ENCODE results near the gene STXBP1. TPM values are rescaled to one million over a fixed set of nuclear protein-coding genes. Genes with fewer than 3 reads are reported as not detected.

Gene STXBP1
- 10 to 100 TPM; 41.0 to 50.4 (median 46.0) TPM for polyA plus RNA-seq (ENCODE audit: insufficient read depth in 1 of 5, insufficient read length in 5 of 5, low replicate concordance in 1 of 5)
- long read RNA-seq, donor 1, transcript STXBP1-212 (1 exons, 2,582 nt) = major isoform, 36 of 39 reads
- long read RNA-seq, donor 1, partial matches to known transcripts = 0 of 39 reads
- long read RNA-seq, donor 1, other reads (novel, unspliced or antisense) = 0 of 39 reads
- long read RNA-seq, donor 2, transcript STXBP1-212 (1 exons, 2,582 nt) = major isoform, 8 of 14 reads
- long read RNA-seq, donor 2, transcript STXBP1-201 (19 exons, 3,765 nt) = minor isoform, 6 of 14 reads
- long read RNA-seq, donor 2, partial matches to known transcripts = 0 of 14 reads
- long read RNA-seq, donor 2, other reads (novel, unspliced or antisense) = 0 of 14 reads
- long read RNA-seq, donor 3, transcript STXBP1-212 (1 exons, 2,582 nt) = major isoform, 38 of 39 reads
- long read RNA-seq, donor 3, partial matches to known transcripts = 0 of 39 reads
- long read RNA-seq, donor 3, other reads (novel, unspliced or antisense) = 0 of 39 reads
- long read RNA-seq, donor 4, transcript STXBP1-212 (1 exons, 2,582 nt) = major isoform, 26 of 28 reads
- long read RNA-seq, donor 4, partial matches to known transcripts = 0 of 28 reads
- long read RNA-seq, donor 4, other reads (novel, unspliced or antisense) = 0 of 28 reads
- long read RNA-seq, donor 5, transcript STXBP1-212 (1 exons, 2,582 nt) = major isoform, 32 of 36 reads
- long read RNA-seq, donor 5, partial matches to known transcripts = 0 of 36 reads
- long read RNA-seq, donor 5, other reads (novel, unspliced or antisense) = 0 of 36 reads
- long read RNA-seq, donor 6, transcript STXBP1-201 (19 exons, 3,765 nt) = minor isoform, 9 of 27 reads
- long read RNA-seq, donor 6, transcript STXBP1-212 (1 exons, 2,582 nt) = major isoform, 17 of 27 reads
- long read RNA-seq, donor 6, partial matches to known transcripts = 0 of 27 reads
- long read RNA-seq, donor 6, other reads (novel, unspliced or antisense) = 0 of 27 reads
- long read RNA-seq, donor 7, transcript STXBP1-212 (1 exons, 2,582 nt) = major isoform, 14 of 18 reads
- long read RNA-seq, donor 7, partial matches to known transcripts = 0 of 18 reads
- long read RNA-seq, donor 7, other reads (novel, unspliced or antisense) = 0 of 18 reads
- long read RNA-seq, donor 8, transcript STXBP1-212 (1 exons, 2,582 nt) = major isoform, 10 of 10 reads
- long read RNA-seq, donor 8, partial matches to known transcripts = 0 of 10 reads
- long read RNA-seq, donor 8, other reads (novel, unspliced or antisense) = 0 of 10 reads

DNA sequence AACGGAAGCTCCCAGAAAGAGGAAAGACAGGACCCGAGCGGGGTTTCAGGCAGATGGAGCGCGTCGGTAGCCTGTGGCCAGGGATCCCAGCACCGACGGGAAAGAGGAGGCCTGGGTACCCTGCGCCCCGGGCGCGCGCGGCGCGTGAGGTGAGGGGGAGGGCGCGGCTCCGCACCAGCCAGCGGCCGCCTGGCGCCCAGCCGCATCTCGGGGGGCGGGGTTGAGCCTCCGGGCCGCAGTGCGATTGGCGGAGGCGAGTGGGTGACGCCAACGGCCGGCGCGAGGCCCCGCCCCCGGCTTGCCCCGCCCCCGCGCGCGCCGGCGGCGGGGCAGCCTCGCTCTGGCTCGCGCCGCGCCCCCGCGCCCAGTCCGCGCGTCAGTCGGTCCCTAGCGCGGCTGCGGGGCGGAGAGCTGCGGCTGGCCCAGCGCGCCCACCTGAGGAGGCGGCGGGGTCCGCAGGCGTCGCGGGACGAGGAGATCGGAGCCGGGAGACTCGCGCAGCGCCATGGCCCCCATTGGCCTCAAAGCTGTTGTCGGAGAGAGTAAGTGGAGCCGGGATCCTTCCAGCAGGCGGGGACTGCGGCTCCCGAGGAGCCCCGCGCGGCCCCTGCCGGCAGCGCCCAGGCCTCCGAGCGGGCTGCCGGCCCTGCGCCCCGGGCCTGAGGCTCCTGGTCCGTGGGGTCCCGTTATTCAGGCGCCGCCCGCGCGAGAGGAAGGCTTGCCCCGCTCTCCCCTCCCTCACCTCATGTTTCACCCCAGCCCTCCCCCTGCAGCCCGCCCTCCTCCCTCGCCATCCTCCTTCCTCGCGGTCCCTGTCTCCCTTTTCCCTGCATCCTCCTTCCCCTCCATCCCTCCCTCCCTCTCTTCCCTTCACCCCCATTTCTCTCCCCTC, at the start of gene STXBP1:
Gene STXBP1 (plus strand): TSS at position 379 of the 892 bp plus-strand sequence. CDS start 127 bp downstream, at position 506.
- peak; percentile 87 to 90 for DNase-seq

DNA sequence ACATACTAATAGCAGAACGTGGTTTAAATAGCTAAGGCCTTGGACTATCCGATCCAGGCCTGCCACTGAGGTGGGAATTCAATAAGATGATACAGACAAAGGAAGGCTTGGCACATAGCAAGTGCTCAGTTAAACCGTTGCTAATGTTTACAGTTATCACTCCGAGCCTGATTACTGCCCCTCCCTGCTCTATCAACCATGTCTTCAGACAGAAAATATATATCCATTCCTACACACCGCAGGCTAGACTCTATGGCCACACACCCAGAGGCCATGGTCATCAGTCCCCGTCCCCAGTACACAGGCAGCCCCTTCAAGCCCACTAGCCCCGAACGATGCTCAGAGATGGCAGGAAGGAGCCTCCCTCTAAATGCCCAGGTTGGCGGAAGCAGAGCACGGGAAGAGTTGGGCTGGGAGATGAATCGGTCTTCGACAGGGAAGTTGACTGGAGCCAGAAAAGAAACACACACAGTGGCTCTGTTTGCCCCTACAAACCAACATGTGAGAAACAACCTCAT, 49.7 kb upstream of the STXBP1 start:
- no peak for DNase-seq

DNA sequence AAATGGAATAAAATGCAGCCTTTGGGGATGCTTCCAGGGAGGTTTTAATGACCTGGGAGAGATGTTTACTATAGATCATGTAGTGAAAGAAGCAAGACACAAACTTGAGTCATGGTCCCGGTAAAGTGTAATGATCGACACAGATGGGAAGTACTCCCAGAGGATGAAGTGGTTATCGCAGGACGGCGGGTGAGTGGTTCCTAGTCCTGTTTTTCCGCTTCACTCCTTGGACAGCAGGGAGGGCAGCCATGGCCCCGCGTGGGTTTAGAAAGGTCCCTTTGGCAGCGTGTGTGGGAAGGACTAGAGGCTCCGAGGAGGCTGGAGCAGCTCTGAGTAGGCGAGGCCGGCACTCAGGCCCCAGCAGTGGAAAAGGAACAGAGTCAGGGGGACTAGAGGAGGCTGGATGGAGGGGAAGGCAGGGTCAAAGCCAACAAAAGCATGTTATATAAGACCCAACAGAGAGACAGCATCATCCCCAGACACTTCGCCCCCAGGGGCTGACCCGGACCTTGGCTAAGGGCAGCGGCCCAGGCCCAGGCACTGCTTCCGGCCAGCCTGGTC, 49.2 kb upstream of the STXBP1 start:
- no peak for DNase-seq

DNA sequence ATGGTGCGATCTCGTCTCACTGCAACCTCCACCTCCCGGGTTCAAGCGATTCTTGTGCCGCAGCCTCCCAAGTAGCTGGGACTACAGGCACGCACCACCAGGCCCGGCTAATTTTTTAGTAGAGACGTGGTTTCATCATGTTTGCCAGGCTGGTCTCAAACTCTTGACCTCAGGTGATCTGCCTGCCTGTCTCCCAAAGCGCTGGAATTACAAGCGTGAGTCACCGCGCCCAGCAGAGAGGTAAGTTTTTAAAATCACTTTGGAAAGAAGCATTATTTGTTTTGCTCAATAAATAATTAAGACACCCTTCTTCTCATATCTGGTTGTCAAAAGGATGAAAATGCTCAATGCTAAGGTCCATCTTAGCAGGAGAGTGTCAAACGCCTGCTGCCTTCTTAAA, 48.5 kb upstream of the STXBP1 start:
- no peak for DNase-seq

DNA sequence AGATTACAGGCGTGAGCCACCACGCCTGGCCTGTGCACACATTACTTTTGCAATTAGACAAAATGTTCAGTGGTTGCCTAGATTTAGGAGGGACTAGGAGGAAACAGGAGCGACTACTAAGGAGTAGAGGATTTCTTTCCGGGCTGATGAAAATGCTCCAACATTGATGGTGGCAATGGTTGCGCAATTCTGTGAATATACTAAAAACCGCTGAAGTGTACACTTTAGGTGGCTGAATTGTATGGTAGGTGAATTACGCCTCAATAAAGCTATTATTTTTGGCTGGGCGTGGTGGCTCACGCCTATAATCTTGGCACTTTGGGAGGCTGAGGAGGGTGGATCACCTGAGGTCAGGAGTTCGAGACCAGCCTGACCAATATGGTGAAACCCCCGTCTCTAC, 46.8 kb upstream of the STXBP1 start:
- no peak for DNase-seq

DNA sequence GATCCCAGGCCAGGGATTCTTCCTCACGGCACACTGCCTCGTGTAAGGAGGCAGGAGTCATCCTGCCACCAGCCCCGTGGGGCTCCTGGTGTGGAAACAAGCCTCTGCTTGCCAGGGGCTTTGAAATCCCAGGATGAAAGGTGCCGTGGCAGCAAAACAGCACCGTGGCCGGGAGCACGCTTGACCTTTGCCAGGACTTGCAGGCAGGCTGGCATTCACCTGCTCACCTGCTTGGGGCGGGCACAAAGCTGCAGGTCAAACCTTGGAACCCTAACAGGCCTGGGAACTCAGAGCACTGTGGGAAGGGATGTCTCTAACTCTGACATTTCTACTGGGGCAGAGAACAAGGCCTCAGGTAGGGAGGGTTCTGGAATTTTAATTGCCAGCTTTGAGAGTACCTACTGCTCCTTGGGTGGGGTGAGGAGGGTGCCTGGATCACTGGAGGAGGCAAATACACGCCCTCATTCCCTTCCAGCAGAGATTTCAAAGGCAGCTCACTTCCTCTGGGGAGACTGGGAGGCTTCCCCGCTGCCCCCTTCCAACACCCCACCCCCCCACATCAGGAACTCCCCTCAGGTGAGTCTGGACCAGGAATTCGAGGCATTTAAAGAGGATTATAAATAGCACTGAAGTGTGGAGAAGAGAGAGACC, 45.6 kb upstream of the STXBP1 start:
- DNase-seq = no peak

DNA sequence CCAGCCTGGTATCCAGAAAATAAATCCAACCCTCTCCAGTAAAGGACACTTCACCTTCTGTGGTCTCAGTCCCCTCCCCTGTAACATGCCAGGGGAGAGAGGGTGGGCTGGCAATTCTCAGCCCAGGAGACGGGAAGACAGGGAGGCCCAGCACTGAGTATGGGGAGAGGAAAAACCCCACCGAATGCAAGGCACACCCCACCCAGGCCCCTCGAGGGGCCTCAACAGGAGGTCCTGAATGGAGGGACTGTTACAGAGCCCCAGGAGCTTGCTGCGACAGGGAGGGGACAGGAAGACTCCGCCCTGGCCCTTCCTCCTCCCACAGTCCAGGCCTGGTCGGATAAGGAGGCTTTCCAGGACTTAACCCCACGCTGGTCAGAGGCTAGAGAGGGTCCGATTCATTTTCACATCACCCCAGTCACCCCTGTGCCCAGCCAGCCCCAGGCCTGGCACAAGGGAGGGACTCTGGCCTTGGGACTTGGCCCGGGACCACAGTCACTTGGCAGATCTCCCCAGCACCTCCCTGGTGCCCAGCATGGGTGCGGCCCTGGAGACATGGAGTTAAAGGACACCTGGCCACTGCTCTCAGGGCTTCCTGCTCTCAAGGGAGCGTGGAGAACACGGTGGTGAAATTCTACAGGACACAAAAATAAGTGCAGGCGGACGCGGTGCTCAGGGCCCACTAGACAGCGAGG, 44.9 kb upstream of the STXBP1 start:
- peak; percentile 63 to 65 for DNase-seq

DNA sequence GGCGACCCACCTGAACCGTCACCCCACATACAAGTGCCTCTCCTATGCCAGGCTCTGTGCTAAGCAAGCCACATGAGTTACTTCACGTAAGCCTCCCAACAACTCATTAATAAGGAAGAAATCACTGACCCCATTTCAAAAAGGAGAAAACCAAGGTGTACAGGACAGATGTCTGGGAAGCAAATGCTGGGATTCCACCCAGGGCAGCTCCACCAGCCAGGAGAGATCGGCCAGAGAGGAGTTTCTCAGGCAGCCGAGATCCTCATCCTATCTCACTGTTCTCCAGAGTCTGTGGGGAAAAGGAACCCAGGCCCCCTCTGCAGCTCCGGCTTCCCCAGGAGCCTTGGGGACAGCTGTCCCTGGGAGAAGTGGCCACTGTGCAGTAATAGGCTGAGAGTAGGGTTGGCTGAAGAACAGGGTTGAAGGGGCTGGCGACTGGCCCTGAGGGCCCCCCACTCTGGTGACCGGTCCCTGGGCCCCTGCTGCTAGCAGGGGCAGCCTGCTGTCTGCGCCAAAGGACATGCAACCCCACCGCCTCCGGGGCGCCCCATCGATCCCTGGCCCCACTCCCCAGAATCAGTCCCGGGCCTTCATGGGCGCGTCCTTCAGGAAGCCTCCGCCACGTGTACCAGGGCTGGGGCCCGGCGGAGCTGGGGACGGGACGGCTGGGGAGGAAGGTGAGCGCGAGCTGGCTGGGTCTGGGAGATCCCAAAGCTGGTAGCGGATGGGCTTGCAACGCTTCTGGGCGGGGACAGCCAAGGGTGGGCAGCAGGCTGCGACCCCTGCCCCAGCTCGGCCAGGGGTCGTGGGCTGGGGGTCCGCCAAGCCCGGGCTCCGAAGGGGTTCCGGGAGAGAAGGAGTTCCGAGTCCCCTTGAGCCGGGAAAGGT, 44.1 kb upstream of the STXBP1 start:
- no peak for DNase-seq

DNA sequence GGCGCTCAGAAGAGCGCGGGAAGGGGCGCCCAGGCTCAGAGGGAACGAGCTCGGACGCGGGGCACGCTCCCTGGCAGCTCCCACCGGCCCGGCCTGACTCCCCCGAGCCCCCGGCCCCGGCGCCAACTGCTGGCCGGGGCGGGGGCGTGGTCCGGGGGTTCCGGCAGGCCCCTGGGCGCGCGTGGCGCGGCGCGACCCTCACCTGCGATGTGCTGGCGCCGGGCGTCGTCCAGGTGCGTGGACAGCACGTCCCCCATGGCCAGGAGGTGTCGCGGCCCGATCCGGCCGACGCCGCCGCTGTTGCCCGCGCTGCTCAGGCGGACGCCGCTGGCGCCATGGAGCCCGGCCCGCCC, 43.5 kb upstream of the STXBP1 start:
- DNase-seq = no peak

DNA sequence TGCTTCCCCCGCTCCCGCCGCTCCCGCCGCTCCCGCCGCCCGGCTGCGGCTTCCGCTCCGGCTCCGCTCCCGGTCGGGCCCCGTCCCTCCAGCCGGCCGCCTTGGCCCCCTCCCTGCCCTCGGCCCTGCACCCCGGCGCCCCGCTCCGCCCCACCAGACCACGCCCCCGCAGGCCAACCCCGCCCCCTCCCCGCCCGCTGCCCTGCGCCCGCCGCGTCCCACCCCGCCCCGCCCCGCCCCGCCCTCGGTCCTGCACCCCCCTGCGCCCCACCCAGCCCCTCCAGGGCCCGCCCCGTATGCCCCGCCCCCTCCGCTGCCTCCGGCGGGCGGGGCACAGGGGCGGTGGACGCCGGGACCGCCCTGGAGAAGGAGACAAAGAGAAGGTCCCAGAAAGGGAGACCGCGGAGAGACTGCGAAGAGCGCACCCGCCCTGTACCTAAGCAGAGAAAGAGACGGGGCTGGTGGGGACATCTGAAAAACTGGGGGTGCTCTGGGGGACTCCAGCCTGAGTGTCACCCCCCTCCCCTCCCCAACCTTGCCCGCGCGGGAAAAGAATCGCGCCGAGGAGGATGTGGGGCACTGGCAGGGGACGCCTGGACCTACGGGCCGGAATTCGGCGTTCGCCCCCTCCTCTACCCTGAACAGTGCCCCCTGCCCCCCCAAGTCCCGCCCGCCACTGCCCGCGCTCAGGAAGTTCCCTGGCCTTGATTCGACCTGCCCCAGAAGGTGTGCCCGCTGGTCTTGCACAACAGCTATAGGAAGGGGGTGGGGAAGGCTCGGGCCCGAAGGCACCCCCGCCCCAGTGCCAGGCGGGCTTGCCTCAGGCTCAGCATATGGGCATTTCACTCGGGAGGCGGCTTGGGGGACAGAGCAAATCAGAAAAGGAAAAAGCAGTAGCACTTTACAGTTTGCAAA, 42.8 kb upstream of the STXBP1 start:
- peak; percentile 87 to 90 for DNase-seq

DNA sequence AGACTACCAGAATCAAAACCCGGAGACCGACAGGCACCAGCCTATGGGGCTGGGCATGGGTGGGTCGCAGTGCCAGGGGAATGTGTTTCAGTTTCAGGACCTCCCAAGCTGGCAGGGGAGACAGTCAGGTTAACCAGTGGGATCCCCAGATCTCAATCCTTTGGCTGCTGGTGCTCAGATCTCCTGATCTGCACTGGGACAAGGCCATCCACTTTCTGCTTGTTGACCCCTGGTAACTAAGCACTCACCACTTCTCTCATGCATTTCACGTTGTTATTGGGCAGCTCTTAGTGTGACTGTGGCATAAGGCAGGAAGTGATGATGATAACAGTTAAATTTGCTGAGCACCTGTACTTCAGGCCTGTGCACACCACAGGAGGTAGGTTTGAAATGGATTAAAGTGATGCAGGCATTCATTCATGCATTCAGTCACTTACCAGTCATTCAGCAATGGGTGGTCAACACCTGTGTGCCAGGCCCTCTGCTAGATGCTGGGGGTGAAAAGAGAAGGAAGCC, 42.1 kb upstream of the STXBP1 start:
- no peak for DNase-seq

DNA sequence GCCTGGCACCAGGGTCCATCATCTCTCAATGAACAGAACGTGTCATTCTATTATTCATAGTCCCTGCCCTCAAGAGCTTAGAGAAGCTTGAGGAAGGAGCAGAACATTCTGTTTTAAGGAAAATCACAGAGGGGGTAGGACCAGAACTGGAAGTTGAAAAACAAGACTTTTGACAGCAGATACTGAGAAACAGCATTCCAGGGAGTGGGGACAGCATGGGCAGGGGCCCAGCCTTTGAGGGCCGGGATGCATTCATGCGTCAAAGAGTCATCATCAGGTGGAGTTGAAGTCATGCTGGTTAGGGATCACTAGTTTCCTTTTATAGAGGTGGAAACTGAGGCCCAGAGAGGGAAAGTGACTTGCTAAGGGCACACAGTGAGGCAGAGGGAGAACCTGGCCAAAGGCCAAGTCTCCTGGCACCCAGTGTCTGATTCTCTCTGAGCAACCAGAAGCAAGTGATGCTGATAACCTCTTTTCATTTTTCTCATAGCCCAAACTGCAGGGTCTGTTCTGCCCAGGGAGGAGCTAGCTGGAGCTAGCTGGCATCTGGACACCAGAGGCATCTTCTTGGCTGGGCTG, 41.5 kb upstream of the STXBP1 start:
- no peak for DNase-seq

DNA sequence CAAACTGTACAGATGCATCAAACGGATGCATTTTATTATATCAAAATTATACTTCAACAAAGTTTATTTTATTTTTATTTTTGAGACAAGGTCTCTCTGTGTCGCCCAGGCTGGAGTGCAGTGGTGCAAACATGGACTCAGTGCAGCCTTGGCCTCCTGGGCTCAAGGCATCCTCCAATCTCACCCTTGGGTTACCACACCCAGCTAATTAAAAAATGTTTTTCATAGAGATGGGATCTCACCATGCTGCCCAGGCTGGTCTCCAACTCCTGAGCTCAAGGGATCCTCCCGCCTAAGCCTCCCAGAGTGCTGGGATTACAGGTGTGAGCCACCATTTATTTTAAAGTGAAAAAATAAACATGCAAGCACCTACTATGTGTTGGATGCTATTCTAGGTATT, 40.1 kb upstream of the STXBP1 start:
- DNase-seq = no peak

DNA sequence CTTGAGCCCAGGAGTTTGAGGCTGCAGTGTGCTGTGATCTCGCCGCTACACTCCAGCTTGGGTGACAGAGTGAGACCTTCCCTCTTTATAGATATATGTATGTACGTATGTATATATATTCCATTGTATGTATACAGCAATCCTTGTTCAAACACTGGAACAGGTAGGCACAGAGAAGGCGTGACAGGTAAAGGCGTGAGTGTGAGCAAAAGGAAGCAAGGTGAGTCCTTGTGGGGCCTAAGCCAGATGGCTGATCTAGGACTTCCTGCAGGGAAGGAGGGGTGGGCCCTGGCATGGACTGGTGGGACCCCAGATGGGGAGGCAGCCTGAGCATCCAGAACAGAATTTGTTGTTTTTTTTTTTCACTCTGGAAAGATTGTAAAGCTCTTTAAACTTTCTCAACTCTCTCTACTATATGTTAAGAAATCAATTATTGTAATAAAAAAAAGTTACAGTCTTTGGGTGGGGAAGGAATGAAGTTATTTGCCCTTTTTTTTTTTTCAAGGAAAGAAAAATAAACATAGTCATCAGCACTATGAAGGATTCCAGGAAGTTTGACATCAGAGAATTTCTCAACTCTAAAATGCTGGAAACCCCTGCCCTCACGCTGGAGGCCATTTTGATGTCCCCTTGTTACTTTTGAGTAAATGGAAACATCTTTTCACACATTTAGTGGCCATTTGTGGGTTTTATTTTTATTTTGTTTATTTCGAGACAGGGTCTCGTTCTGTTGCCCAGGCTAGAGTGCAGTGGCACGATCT, 38.9 kb upstream of the STXBP1 start:
- no peak for DNase-seq
